ENCODE measurements around the gene PRSS1.

DNA sequence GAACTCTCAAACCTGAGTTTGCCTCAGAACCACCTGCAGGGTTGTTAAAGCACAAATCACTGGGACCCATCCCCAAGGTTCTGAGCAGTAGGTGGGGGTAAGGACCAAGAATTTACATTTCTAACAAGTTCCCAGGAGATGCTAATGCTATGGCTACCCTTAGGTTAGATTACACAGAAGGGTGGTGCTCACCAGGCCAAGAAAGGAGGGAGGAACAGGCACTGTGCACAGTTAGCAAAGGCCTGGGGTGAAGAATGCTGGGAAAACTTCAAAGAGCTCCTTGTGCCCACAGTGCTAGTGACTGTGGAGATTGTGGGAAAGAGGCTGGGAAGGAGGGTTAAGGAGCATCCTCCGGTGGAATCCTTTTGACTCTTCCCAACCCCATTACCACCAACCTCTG, 12.8 kb downstream of the PRSS1 start:
- no peak for TF ChIP-seq POLR2A (IDR thresholded peaks at IDR 0.05)
- TF ChIP-seq CTCF (IDR thresholded peaks at IDR 0.05), result no peak
- no peak for TF ChIP-seq EP300 (IDR thresholded peaks at IDR 0.05)

Measured in gastroesophageal sphincter (tissue), 3 donors.